Stimulated activated CD4-positive, alpha-beta T cell treated with anti-CD3 and anti-CD28 coated beads, Interleukin-12 subunit alpha, Interleukin-12 subunit beta, amount 100 ng/mL, for 48 hours (primary cell): ENCODE results near the gene ERN1.

Source experiments
- DNase-seq, 3 donors: peaks; one replicate each; pipeline ENCODE4 v3.0.0-alpha.2; 2020; ENCODE audit warnings: low read depth in 2 of 3, low spot score in 1 of 3

The ERN1 gene

DNA sequence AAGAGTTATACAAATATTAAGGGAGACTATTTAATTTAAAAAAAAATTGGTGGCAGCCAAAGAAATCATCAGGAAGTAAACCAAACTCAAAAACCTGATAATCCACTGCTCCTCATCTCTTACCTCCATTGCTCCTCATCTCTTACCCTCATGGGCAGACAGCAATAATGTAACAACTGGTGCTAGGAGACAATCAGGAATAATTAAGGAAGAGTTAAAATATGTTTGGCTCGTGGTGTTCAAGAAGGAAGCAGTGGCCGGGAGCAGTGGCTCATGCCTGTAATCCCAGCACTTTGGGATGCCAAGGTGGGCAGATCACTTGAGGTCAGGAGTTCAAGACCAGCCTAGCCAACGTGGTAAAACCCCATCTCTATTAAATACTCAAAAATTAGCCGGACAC is 18.1 kb downstream of the ERN1 start:
- no peak for DNase-seq

DNA sequence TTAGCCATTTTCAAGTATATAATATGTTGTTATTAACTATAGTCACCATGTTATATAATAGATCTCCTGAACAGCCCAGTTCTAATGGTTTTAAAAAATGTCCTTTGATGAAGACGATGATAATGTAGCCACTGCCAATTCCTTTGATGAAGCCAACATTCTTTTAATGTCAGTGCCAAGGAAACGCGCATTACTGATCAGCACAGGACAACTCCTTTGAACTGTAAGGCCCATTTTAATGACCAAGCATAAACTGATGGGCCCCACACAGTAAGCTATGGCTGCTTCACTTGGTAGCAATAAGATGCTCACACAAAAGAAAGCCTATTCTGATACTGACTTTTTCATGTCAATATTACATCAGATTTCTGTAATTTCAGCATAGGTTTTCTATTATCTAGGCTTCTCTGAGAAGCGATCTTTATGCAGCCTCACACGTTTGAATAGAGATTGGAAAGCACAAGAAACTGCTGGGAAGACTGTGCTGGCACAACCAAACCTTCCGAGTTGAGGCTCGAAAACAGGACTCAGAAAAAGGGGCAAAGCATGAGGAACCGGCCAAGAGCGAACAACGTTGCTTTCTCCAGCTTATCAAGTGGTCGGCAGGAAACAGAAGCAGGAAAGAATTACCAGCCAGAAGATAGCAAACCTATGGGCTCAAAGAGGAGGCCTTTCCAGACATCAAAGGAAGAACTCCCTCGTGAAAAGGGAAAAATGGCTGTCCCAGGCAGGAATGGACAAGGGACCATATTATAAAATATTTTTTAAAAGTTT is 19.4 kb downstream of the ERN1 start:
- DNase-seq: no peak

DNA sequence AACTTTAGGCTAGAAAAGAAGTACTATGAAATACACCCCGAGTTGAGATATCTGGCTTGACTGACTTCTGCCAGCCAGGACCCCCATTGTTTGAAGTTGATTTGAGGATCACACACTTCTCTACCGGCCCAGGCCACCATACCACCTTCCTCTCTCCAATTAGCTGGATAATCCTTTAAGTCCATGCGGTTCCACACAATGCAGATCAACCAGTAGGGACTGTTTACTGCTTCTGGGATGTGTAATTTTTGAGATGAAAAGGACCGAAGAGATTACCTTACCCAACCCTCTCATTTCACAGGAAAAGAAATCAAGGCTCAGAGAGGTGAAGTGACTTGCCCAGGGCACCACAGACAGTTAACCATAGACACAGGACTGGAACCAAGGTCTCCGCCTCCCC is 20.5 kb downstream of the ERN1 start:
- DNase-seq: no peak

DNA sequence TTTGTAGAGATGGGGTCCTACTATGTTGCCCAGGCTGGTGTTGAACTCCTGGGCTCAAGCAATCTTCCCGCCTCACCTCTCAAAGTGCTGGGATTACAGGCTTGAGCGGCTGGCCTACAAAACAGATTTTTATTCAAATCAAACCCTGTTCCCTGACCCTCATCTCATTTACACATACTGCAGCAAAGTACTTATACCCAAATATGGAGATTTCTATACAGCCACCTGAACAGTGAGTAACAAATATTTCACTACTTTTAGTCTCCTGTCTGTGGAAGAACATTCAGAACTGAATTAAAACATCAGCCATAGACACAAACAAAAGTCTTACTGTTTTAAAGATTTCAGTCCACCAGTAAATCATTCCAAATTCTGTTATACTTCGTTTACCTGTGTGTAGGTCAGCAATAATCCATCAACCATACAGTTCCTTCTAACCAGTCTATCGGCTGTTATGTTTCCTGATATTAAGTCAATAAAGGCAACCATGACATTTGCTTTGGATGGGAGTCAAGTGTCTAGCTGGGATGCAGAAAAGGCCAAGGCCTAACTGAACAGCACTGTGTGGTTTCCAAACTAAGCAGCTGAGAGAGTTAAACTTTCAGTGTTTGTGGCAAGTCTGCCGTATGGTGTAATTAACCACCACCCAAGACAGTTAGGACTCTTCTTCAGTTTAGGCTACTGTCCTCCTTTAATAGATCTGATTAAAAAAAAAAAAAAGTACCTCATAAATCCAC is 22.3 kb downstream of the ERN1 start:
- DNase-seq: no peak

DNA sequence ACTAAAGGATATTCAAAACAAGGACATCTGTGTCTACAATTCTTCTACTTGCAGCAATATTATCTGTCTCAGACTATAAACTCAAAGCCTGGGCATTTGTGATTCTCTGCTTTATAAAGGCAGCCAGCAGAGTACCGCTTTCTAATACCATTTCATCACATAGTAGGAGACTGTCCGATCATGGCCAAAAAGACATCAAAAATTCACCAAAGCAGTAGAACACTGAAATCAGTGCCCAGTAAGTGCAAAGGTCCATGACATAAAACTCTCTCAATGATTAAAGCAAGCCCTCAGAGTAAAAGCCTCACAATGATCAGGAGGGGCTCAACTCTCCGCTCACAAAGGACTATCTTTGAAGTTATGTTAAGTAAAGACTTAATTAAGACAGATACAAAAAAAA is 23.0 kb downstream of the ERN1 start:
- no peak for DNase-seq

DNA sequence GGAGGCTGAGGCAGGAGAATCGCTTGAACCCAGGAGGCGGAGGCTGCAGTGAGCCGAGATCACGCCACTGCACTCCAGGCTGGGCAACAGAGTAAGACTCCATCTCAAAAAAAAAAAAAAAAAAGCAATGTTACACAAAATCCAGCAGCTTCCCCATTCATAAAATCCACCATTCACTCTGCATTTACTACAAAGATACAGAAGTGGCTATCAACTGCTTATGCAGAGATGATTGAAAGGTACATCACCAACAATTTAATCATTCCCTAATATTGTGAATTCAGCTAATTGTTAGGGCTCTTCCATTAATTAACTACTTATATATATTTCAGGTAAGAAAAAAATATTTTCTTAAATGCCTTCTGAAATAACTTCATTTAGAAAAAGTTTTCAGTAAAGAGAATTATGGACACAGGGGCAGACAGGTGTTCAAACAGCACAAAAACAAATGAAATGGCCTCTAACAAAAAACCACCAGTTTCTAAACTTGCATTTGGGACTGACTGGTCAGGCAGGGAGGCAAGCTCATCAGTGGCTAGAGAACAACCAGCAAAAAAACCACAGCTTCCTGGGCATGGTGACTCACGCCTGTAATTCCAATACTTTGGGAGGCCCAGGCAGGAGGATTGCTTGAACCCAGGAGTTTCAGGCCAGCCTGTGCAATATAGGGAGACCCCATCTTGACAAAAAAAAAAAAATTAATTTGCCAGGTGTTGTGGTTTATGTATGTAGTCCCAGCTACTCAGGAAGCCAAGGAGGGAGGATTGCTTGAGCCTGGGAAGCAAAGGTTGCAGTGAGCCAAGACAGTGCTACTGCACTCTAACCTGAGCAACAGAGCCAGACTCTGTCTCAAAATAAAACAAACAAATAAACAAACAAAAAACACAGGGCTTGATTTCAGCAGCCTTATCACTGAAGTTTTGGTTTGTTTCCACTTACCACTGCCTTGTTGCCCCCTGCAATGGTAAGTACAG is 26.3 kb downstream of the ERN1 start:
- DNase-seq: no peak

DNA sequence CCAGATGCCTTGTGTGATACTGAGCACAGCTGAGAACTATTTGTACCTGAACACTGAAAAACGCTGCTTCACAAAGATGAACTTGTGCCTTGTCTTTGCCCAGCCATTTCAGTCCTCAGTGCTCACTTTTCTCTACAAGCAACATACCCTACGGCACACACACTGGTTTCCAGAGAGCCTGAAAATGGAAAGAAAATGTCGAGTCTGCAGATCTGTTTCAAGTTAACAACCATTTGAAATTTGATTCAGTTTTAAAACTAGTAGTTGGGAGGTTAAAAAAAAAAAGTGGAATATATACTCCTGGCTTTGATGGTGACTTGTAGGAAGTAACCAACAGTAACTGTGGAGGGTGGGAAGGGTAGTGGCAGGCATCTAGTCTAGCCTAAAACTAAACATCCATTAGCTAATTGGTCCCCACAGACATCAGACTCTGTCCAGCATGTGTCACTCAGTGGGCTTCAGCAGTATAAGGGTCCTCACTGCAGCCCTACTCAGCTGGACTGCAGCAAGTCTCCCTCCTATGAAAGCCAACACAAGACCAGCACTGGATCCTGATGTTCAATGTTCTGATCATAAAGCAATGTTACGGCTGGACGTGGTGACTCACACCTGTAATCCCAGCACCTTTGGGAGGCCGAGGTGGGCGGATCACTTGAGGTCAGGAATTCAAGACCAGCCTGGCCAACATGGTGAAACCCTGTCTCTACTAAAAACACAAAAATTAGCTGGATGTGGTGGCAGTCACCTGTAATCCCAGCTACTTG is 27.1 kb downstream of the ERN1 start:
- DNase-seq: no peak

DNA sequence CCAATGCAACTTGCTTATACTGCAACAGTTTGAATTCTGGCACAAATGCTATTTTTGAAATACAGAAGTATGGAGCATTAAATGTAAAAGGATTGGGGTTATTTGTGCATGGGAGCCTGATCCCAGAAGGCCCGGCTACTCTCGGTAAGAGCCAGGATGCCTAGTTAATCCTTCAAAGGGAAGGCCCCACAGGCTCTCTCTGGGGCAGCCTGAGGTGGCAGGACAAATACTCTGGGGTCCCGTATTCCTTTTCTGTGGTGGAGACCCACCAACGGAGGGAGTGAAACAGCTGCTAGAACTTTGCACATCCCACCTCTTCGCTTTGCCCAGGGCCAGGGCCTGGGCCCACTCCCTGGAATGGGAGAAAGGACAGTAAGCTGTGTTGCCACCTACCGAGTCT is 30.4 kb downstream of the ERN1 start:
- DNase-seq: no peak

DNA sequence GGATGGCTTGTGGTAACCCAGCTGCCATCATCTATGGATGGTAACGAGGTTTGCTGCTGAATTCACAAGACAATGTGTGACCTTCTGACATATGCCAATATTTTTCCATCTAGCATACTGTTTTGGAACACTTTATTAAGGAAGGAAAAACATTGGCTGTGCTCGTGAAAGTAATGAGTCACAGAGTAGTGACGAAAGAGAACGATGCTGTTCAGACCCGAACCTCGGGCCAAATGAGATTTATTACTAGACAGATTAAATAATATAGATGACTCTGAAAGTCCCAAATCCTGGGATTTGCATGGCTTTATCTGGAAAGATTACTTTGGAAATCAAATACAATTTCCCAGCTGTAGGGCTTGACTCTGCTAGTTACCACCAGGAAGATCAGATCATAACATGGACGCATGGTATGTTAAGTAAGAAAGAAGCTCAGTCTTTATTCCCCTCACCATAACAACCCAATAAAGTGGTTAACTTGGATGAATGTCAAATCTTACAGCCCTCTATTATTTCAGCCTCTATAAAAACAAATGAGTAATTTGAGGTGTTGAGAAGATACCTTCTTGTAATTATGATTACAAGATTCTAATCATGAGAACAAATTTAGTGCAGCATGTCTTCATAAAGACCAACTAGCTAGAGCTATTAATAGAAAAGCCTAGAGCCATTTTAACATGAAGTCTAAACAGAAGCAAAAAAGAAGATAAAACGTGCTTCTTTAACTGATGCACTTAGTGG is 32.6 kb downstream of the ERN1 start:
- no peak for DNase-seq

DNA sequence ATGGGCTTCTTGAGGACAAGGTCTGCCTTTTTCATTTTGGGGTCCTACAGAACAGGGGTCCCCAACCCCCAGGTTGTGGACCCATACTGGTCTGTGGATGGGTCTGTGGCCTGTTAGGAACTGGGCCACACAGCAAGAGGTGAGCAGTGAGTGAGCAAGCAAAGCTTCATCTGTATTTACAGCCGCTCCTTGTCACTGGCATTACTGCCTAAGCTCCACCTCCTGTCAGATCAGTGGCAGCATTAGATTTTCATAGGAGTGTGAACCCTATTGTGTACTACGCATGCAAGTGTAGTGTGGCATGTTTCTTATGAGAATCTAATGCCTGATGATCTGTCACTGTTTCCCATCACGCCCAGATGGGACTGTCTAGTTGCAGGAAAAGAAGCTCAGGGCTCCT is 33.9 kb downstream of the ERN1 start:
- DNase-seq: no peak

DNA sequence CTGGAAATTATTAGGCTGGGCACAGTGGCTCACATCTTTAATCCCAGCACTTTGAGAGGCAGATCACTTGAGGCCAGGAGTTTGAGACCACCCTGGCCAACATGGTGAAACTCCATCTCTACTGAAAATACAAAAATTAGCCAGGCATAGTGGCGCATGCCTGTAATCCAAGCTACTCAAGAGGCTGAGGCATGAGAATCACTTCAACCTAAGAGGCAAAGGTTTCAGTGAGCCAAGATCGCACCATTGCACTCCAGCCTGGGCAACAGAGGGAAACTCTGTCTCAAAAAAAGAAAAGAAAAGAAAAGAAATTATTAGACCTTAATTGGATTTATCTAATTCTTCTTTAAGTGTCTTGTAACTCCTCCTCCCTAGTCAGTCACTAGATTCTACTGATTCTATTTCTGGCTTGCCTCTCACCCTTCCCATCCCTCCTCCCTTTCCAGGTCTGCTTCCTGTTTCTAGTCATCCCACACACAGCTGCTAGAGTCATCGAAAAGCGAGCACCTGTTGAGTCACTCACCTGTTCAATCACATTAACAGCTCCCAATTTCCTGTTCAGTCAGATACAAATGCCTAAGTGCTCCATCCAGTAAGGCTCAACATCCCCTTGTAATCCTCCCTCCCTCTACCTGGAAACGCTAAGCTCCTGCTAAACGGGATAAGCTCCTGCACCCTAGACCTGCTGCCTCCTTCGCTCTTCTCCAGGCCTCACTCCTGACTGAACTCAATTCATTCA is 34.6 kb downstream of the ERN1 start:
- no peak for DNase-seq

DNA sequence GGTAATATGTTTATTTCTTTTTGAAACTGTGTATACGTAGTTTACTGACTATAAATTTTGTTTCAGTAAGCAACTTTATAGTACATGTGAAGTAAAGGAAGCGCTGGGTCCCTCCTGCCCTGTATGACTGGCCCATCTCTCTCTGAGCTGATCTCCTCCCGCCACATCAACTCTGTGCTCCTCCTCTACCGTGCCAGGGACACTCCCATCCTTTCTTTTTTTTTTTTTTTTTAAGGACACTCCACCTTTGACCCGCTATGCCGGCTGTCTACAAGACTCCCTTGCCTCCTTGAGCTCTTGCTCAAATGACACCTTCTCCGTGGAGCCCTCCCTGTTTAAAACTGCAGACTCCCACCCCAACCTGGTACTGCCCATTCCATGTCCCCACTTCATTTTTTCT is 35.5 kb downstream of the ERN1 start:
- DNase-seq: no peak

DNA sequence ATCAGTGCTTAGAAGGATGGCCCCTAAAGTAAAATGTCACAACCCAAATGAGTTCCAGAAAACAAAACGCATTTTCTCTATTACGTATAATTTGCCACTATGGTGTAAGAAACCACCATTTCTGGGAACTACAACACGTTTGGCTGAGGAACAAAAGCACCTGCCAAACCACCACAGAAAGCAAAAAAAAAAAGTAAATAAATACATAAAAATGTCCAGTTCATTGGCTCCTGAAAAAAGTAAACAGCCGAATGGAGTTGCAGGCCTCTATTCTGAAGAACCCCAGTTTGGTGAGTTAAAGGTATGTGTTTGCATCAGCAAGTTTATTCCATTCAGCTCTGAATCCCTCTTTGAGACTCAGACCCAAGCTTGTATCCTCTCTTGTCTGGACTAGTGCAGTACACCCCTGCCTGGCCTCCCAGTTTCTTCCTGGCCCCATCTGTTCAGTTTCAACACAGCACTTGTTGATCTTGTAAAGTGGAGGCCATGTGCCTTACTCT is 36.9 kb downstream of the ERN1 start:
- no peak for DNase-seq

DNA sequence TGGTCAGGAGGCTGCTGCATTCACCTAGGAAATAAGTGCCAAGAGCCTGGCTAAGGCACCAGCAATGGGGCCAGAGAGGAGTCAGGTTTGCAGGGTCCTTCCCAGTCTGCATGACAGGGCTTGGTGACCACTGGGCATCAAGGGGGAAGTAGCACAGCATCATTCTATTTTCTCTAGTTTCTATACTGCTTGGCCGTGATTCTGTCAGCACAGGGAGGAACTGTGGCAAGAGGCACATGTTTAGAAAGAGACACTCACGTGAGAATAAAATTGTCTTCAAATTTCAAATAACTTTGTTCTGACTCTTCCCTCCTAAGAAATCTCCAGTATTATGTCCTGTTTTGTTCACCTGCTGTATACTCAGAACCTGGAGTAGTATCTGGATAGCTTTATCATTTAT is 37.8 kb downstream of the ERN1 start:
- DNase-seq: no peak

DNA sequence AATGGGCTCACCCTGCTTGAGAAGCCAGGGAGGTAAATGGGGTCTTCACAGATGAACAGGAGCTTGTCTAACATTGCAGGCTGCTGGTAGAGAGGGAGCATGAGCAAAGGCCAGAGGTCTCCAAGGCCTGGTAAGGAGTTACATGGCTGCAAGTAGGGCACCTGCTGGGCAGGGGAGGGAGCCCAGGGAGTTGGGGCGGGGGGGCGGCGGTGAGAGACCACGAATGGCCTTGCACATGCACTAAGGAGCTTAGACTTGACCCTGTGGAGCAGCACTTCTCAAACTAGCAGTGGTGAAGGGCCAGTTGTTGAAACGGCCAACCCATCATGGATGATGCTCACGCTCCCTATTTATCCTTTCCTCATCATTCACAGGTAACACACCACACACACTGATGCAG is 38.4 kb downstream of the ERN1 start:
- no peak for DNase-seq

DNA sequence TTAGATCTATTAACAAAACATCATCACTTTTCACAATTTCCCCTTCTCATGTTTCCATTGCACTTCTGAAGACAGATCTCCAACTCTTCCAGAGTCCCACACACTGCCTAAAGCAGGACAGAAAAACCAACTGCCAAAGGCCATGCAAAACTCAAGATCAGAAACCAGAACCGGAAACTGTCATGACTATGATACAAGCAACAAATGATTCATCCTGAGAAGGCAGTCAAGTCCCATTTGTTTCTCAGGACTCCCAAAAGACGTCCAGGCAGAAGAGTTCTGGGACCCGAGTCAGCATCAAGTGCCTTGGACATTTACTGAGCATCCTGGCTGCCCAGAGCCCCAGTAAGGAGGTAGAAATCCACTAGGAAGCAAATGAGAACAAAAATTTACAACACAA is 38.8 kb downstream of the ERN1 start:
- DNase-seq: no peak

DNA sequence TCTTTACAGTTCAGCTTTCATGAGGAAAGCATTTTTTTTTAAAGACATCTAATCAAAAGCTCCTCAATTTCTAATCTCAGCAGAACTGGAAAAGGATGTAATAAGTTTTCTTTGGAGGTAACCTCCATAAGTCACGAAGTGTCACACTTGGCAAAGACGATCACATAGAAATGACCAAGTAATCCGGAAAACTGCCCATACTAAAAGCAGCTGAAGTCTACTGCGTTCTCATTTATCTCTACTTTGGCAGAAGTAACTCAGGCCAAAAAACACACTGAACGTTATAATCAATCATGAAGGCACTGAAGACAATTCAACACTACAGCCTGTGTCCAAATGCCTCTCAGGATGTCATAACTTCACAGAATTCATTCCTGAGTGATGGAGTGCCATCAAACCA is 39.8 kb downstream of the ERN1 start:
- DNase-seq: no peak

DNA sequence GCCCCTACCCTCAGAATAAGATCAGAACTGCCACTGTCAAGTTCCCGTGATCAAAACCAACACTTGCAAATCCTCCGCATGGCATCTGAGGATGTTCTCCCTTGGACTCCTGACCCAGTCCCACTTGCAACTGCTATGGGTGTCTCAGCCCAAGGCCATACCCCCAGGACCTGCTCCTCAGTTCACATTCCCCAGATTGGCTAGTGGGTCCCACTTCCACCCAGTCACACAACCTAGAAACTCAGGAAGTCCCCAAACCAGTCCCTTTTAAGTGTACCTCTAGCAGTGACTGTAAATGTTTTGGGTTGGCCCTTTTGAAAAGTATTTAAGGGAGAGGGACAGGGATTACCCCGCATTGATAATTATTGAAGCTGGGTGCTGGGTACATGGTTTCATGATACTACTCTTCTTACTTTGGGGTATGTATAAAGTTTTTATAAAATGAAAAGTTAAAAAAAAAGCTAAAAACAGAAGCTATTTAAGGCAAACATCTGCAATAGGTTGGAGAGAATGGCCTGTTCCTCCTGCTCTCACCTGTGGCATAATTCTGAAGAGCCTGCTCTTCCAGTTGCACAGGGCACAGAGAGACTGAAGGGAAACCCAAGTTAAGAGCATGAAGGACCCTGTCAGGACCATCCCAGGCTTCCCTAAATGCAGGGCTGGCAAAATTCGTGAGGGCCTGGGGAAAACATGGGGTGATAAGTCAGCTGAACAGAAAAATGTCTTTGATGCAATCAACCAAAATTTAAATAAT is 42.5 kb downstream of the ERN1 start:
- no peak for DNase-seq

DNA sequence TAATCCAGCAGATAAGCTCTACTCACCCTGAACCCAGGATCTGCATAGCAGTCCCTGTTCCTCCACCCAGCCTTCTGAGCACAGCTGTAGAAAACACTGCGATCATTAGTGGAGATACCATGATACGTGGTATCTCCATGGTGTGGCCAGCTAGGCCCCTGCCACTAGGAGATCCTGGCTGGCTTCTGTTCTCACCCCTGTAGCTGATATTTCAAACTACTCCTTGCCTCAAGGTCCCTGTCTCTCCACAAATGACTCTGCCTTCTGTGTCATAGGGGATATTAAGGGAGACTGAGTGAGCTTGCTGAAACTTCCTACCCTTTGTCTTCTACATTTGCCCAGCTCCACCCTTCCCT is 44.3 kb downstream of the ERN1 start:
- DNase-seq: no peak
